ENCODE data around the gene TMEM30A.

TMEM30A gene

GRCh38 chr6:75279418-75279817, 5.2 kb downstream of the TMEM30A start:
- H3K4me3 ChIP-seq (ENCODE audit: low read length): no peak overlapping the region
- no peak for DNase-seq (ENCODE audit: low read depth)
- TF ChIP-seq CTCF (conservative IDR thresholded peaks at IDR 0.05; ENCODE audit: low read length): no peak

- no peak for TF ChIP-seq CTCF (conservative IDR thresholded peaks at IDR 0.05; ENCODE audit: low read length)
- H3K4me3 ChIP-seq (ENCODE audit: low read length): no peak overlapping the region
- DNase-seq (ENCODE audit: low read depth): no peak
These were observed 6.0 kb downstream of the TMEM30A start for GRCh38 chr6:75278474-75279077.

- peak; percentile 77 for DNase-seq (ENCODE audit: low read depth)
- TF ChIP-seq CTCF (conservative IDR thresholded peaks at IDR 0.05; ENCODE audit: low read length): no peak
- no peak overlapping the region for H3K4me3 ChIP-seq (ENCODE audit: low read length)
These were observed 9.5 kb downstream of the TMEM30A start for GRCh38 chr6:75275067-75275466.

- TF ChIP-seq CTCF (conservative IDR thresholded peaks at IDR 0.05; ENCODE audit: low read length): no peak
- DNase-seq (ENCODE audit: low read depth): no peak
- no peak overlapping the region for H3K4me3 ChIP-seq (ENCODE audit: low read length)
These were observed 11.6 kb downstream of the TMEM30A start for GRCh38 chr6:75273009-75273408.

GRCh38 chr6:75272145-75272840, 12.3 kb downstream of the TMEM30A start:
- H3K4me3 ChIP-seq (ENCODE audit: low read length): no peak overlapping the region
- peak; percentile 78 for DNase-seq (ENCODE audit: low read depth)
- TF ChIP-seq CTCF (conservative IDR thresholded peaks at IDR 0.05; ENCODE audit: low read length): no peak

- DNase-seq (ENCODE audit: low read depth): no peak
- no peak for TF ChIP-seq CTCF (conservative IDR thresholded peaks at IDR 0.05; ENCODE audit: low read length)
- no peak overlapping the region for H3K4me3 ChIP-seq (ENCODE audit: low read length)
These were observed 15.6 kb downstream of the TMEM30A start for GRCh38 chr6:75268988-75269354.

Measured in AG10803 (cell line).